OCI-LY7 (cell line): ENCODE measurements around the gene CORO6.

ENCODE experiments used
- CTCF ChIP-seq: fragments of 200-600 bp; sonication (generic); conservative IDR thresholded peaks from 2 replicates; pipeline ENCODE4 v1.5.1; 2014; ENCODE audit warnings: mild to moderate bottlenecking, antibody characterized with exemption, low read length, moderate library complexity, mixed read lengths
- EZH2phosphoT487 ChIP-seq: fragments of 200-600 bp; sonication (generic); IDR thresholded peaks from 2 replicates; pipeline ENCODE4 v1.6.1; 2018; ENCODE audit warnings: low read depth, borderline replicate concordance, mild to moderate bottlenecking, mixed run types, antibody characterized with exemption, low read length, moderate library complexity, mixed read lengths

- TF ChIP-seq CTCF (no peak), EZH2phosphoT487 (no peak)
Measured at GRCh38 chr17:29607557-29608195, 15.0 kb downstream of the CORO6 start.
